DND-41 (cell line): ENCODE results near the gene TMPRSS6.

ENCODE experiments used
- ATAC-seq: fragments of 200-7000 bp; cut with Tn5 transposase; 3 replicates; pipeline ENCODE4 v1.9.1; 2021; ENCODE audit warnings: low read depth; ENCODE audit not compliant: insufficient read depth
- DNase-seq: peaks from one replicate; pipeline ENCODE4 v3.0.0-alpha.2; 2020
- H2AFZ ChIP-seq: 2 replicates; pipeline ENCODE4 v1.6.0; 2012; ENCODE audit warnings: low read depth, low read length
- H3K27ac ChIP-seq: 2 replicates; pipeline ENCODE4 v1.5.1; 2012; ENCODE audit warnings: low read length, inconsistent platforms
- H3K27me3 ChIP-seq: fragments of 200-600 bp; sonication (generic); 2 replicates; pipeline ENCODE4 v1.6.0; 2012; ENCODE audit warnings: low read length, mild to moderate bottlenecking, inconsistent platforms; ENCODE audit not compliant: insufficient read depth, poor library complexity
- H3K36me3 ChIP-seq: 2 replicates; pipeline ENCODE4 v1.5.1; 2012; ENCODE audit warnings: low read length, inconsistent platforms; ENCODE audit not compliant: insufficient read depth
- H3K4me1 ChIP-seq: 2 replicates; pipeline ENCODE4 v1.5.1; 2012; ENCODE audit warnings: mild to moderate bottlenecking, low read length; ENCODE audit not compliant: insufficient read depth
- H3K4me2 ChIP-seq: 2 replicates; pipeline ENCODE4 v1.6.0; 2012; ENCODE audit warnings: mild to moderate bottlenecking, moderate library complexity, low read length, inconsistent platforms; ENCODE audit not compliant: insufficient read depth
- H3K4me3 ChIP-seq, 2 experiments: fragments of 200-600 bp in 1 of 2; shearing (Covaris generic) in 1 of 2; 2 replicates each; pipeline ENCODE4 v1.5.1; 2012 to 2016; ENCODE audit warnings: inconsistent platforms in 2 of 2, low read length in 2 of 2, mild to moderate bottlenecking in 2 of 2, low read depth in 1 of 2, moderate library complexity in 1 of 2
- H3K79me2 ChIP-seq: 2 replicates; pipeline ENCODE4 v1.6.0; 2012; ENCODE audit warnings: low read length, inconsistent platforms; ENCODE audit not compliant: insufficient read depth
- H3K9ac ChIP-seq: 2 replicates; pipeline ENCODE4 v1.6.0; 2012; ENCODE audit warnings: low read depth, mild to moderate bottlenecking, inconsistent platforms, low read length, moderate library complexity
- H3K9me3 ChIP-seq: 2 replicates; pipeline ENCODE4 v1.5.1; 2012; ENCODE audit warnings: low read length, moderate library complexity, mild to moderate bottlenecking, inconsistent platforms; ENCODE audit not compliant: insufficient read depth, severe bottlenecking
- H4K20me1 ChIP-seq: 2 replicates; pipeline ENCODE4 v1.6.0; 2012; ENCODE audit warnings: low read length; ENCODE audit not compliant: insufficient read depth
- EZH2 ChIP-seq: IDR thresholded peaks from 3 replicates; pipeline ENCODE4 v1.6.1; 2012; ENCODE audit warnings: borderline replicate concordance, low read depth, mild to moderate bottlenecking, moderate library complexity, low read length, inconsistent platforms; ENCODE audit not compliant: severe bottlenecking
- TF ChIP-seq, protein P1 (sequence below): IDR thresholded peaks from 2 replicates; pipeline ENCODE4 v1.5.1; 2012; ENCODE audit warnings: borderline replicate concordance, low read length, moderate library complexity, mild to moderate bottlenecking; ENCODE audit not compliant: poor library complexity, severe bottlenecking; ENCODE audit errors: extremely low read depth

The TMPRSS6 gene

DNA sequence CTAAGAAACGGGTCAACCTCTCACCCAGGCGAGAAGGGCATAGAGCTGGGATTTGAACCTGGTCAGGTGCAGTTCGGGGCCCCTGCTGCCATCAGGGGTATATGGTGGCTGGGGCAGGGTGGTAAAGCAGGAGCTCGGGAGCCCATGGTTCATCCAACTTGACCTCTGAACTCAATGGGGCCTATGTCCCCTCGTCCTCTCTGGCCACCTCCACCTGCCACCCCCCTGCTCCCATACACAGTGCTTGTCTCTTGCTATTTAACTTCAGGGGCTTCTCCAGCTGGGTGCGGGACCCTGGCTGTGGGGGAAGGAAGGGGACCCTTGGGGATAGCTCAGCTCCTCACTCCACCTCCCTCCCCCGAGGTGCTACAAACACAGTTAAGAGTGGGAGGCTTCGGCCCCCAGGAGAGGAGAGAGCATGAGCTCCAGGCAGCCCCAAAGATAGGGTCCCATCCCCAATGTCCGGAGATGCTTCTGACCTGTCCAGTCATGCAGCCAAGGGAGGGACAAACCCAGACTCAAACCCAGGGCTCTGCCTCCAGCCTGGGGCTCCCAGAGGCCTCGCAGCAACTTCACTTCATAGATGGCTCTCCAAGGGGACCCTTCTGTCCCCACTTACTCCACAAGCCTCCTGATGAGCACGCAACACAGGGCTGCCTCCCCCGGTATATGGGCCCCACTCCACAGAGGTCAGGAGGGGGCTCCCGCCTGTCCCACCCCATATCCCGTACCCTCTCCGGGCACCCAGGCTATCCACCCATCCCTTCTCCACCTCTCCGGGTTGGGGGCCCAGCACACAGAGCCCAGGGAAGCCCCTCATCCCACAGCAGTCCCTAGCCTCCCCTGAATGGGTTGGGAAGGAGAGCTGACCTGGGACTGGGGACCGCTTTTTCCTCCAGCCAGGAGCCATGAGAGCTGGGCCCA, 39.5 kb upstream of the TMPRSS6 start:
- DNase-seq (no peak), ATAC-seq (0 out of 3 replicates have a peak, but pooled peaks have one; percentile 3)
- H3K9ac ChIP-seq: peak overlapping the region; percentile 43
- H3K4me3 ChIP-seq: peak overlapping the region in 1 of 2 experiments; percentile 43; a peak in 2 of 4 replicates
- no peak overlapping the region for H2AFZ ChIP-seq
- no peaks in the 10 kb centered on the region for H3K79me2 ChIP-seq
- peaks cover 18% of the 10 kb centered on the region for H3K4me1 ChIP-seq
- no peaks in the 10 kb centered on the region for H3K27me3 ChIP-seq
- H3K36me3 ChIP-seq: no peaks in the 10 kb centered on the region
- H3K9me3 ChIP-seq: no peaks in the 10 kb centered on the region
- H3K4me2 ChIP-seq: peak overlapping the region; percentile 57
- peak overlapping the region; percentile 50 for H3K27ac ChIP-seq
- H4K20me1 ChIP-seq: 0 out of 2 replicates have a peak, but pooled peaks cover 2% of the 10 kb centered on the region
- TF ChIP-seq, protein P1, sequence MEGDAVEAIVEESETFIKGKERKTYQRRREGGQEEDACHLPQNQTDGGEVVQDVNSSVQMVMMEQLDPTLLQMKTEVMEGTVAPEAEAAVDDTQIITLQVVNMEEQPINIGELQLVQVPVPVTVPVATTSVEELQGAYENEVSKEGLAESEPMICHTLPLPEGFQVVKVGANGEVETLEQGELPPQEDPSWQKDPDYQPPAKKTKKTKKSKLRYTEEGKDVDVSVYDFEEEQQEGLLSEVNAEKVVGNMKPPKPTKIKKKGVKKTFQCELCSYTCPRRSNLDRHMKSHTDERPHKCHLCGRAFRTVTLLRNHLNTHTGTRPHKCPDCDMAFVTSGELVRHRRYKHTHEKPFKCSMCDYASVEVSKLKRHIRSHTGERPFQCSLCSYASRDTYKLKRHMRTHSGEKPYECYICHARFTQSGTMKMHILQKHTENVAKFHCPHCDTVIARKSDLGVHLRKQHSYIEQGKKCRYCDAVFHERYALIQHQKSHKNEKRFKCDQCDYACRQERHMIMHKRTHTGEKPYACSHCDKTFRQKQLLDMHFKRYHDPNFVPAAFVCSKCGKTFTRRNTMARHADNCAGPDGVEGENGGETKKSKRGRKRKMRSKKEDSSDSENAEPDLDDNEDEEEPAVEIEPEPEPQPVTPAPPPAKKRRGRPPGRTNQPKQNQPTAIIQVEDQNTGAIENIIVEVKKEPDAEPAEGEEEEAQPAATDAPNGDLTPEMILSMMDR: no peak
- no peak for TF ChIP-seq EZH2

DNA sequence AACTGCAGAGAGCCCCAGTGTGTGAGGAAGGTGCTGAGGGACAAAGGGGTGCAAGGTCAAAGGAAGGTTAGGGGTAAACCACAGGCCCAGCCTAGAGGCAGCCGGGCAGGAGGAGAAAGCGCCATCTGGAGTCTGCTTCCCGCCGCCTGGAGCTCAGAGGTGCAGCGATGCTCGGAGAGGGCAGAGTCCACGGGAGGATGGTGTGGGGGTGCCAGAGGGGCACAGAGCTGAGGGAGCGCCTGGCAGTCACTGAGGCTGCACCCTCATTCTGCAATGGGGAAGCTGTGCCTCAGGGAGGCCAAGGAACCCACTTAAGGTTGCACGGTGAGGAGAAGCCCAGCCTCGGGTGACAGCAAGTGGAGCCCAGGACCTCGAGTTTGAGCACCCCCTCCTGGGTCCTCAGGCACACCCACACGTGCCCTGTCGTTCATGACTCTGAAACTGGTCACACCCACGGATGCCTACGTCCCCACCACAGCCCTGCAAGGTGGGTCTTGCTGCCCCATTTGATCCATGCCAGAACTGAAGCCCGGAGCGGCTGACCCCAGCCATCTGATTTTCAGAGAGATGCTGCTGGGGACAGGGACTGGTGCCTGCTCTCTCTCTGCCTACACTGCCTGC, 38.6 kb upstream of the TMPRSS6 start:
- Histone ChIP-seq H3K36me3 (no peaks in the 10 kb centered on the region), H3K4me1 (peaks cover 18% of the 10 kb centered on the region), H3K4me2 (no peak overlapping the region), H3K9me3 (no peaks in the 10 kb centered on the region), H4K20me1 (0 out of 2 replicates have a peak, but pooled peaks cover 2% of the 10 kb centered on the region), H2AFZ (no peak overlapping the region), H3K79me2 (no peaks in the 10 kb centered on the region), H3K27me3 (no peaks in the 10 kb centered on the region), H3K4me3 (no peak overlapping the region), H3K27ac (no peak overlapping the region), H3K9ac (no peak overlapping the region)
- TF ChIP-seq EZH2: no peak
- TF ChIP-seq, protein P1: no peak
- ATAC-seq: no peak
- no peak for DNase-seq

DNA sequence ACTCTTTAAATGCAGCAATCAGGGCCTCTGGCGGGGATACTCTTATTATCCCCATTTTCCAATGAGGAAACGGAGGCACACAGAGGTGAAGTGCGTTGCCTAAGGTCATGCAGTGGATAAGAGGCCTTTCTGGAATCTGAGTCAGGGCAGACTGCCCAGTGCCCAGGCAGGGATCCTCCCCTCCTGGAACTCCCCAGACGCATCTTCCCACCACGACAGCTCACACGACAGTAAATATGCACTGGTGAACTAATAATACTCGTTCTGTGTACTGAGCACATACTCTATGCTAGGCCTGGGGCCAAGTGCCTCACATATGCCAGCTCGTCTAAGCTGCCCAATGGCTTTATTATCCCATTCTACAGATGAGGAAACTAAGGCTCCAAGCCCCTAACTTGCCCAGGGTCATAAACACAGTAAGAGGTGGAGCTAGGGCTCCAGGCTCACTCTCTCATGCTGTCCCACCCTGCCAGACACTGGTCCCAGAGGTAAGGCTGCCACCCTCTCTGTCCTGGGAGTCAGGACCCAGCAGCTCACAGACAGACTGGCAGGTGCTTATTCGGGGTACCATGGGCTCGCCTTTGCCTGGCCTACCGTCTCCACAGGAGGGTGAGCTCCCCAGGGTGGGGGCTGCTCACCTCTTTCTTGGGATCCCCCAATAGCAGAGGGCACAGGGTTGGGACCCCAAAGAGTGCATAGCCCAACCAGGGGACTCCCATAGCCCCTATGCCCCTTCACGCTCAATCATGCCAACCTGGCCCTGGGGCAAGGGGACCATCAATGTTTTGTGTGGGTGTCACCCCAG, 37.9 kb upstream of the TMPRSS6 start:
- H3K36me3 ChIP-seq: no peaks in the 10 kb centered on the region
- no peak overlapping the region for H3K9ac ChIP-seq
- no peak overlapping the region for H3K27ac ChIP-seq
- H3K79me2 ChIP-seq: no peaks in the 10 kb centered on the region
- 0 out of 2 replicates have a peak, but pooled peaks cover 2% of the 10 kb centered on the region for H4K20me1 ChIP-seq
- H2AFZ ChIP-seq: no peak overlapping the region
- H3K4me1 ChIP-seq: peaks cover 18% of the 10 kb centered on the region
- H3K9me3 ChIP-seq: no peaks in the 10 kb centered on the region
- no peaks in the 10 kb centered on the region for H3K27me3 ChIP-seq
- H3K4me2 ChIP-seq: no peak overlapping the region
- DNase-seq (no peak), ATAC-seq (no peak)
- H3K4me3 ChIP-seq: no peak overlapping the region
- TF ChIP-seq EZH2: no peak
- TF ChIP-seq, protein P1: no peak
